H1 (cell line): ENCODE data around the gene NRXN3. TPM values are rescaled to one million over a fixed set of nuclear protein-coding genes. Genes with fewer than 3 reads are reported as not detected.

Experiments used
- CTCF ChIA-PET: fragments of 300-600 bp; sonication (Branson Sonifier 250); formaldehyde crosslinking; loops from one replicate; lab custom pipeline; 2021; ENCODE audit not compliant: partially characterized antibody; lab: Charles Lee
- POLR2A ChIA-PET: fragments of 300-600 bp; sonication (Branson Sonifier 250); formaldehyde crosslinking; loops from one replicate; lab custom pipeline; 2021; ENCODE audit warnings: inconsistent platforms; ENCODE audit not compliant: partially characterized antibody; lab: Charles Lee
- DNase-seq, 2 experiments: peaks; one replicate each; pipeline versions ENCODE4 v3.0.0 to v3.0.0-alpha.2; 2010 to 2022; ENCODE audit warnings: low spot score in 2 of 2, low read depth in 1 of 2, mixed read lengths in 1 of 2
- FAIRE-seq: peaks from 2 replicates; lab custom pipeline; 2011; peaks lifted over from hg19 to GRCh38; lab: Jason Lieb, UNC
- H2AFZ ChIP-seq: 2 replicates; pipeline ENCODE4 v1.8.1; 2012; ENCODE audit warnings: low read length, inconsistent platforms
- H2AK5ac ChIP-seq: 2 replicates; pipeline ENCODE4 v1.6.1; 2013; ENCODE audit warnings: low read depth, low read length
- H2BK120ac ChIP-seq: replicated peaks from 2 replicates; pipeline ENCODE3; 2013; ENCODE audit warnings: low read depth, low read length, inconsistent platforms
- H2BK12ac ChIP-seq: 2 replicates; pipeline ENCODE4 v1.6.1; 2013; ENCODE audit warnings: low read depth, low read length
- H2BK15ac ChIP-seq: 2 replicates; pipeline ENCODE4 v1.6.1; 2013; ENCODE audit warnings: low read length
- H2BK20ac ChIP-seq: 2 replicates; pipeline ENCODE4 v1.6.1; 2013; ENCODE audit warnings: low read length
- H2BK5ac ChIP-seq: 2 replicates; pipeline ENCODE4 v1.6.1; 2013; ENCODE audit warnings: low read depth, low read length
- H3K14ac ChIP-seq: 2 replicates; pipeline ENCODE4 v1.6.1; 2013; ENCODE audit warnings: inconsistent platforms; ENCODE audit not compliant: insufficient read length
- H3K18ac ChIP-seq: 2 replicates; pipeline ENCODE4 v1.6.1; 2013; ENCODE audit warnings: low read length; ENCODE audit errors: extremely low read depth
- H3K23ac ChIP-seq: 2 replicates; pipeline ENCODE4 v1.6.1; 2013; ENCODE audit warnings: inconsistent platforms; ENCODE audit not compliant: insufficient read length
- H3K23me2 ChIP-seq: 2 replicates; pipeline ENCODE4 v1.6.1; 2013; ENCODE audit warnings: low read depth, low read length
- H3K27ac ChIP-seq: 2 replicates; pipeline ENCODE4 v1.6.1; 2011; ENCODE audit warnings: low read depth, low read length, inconsistent platforms
- H3K27me3 ChIP-seq, 4 experiments: replicated peaks in 1 of 4; 1 replicate in 1 of 4; 2 replicates in 3 of 4; pipeline versions ENCODE4 v1.6.1 to v1.8.1; 2011 to 2013; ENCODE audit warnings: low read length in 3 of 4, mild to moderate bottlenecking in 3 of 4, inconsistent platforms in 2 of 4, mixed read lengths in 2 of 4, moderate library complexity in 1 of 4; ENCODE audit not compliant: control insufficient read depth in 3 of 4, insufficient read depth in 3 of 4; ENCODE audit errors: extremely low read depth in 1 of 4
- H3K36me3 ChIP-seq, 4 experiments: 2 replicates each; pipeline versions ENCODE4 v1.6.1 to v1.8.1; 2011 to 2013; ENCODE audit warnings: mild to moderate bottlenecking in 4 of 4, low read length in 3 of 4, moderate library complexity in 2 of 4, control low read depth in 1 of 4, inconsistent platforms in 1 of 4; ENCODE audit not compliant: insufficient read depth in 4 of 4, control insufficient read depth in 2 of 4
- H3K4ac ChIP-seq: replicated peaks from 2 replicates; pipeline ENCODE3; 2013; ENCODE audit warnings: low read length, low read depth, mixed read lengths, inconsistent platforms; ENCODE audit not compliant: insufficient read length
- H3K4me1 ChIP-seq, 4 experiments: replicated peaks in 1 of 4; 1 replicate in 1 of 4; 2 replicates in 3 of 4; pipeline versions ENCODE4 v1.6.1 to v1.8.1; 2011 to 2013; ENCODE audit warnings: low read length in 3 of 4, inconsistent platforms in 2 of 4, mixed read lengths in 1 of 4; ENCODE audit not compliant: insufficient read depth in 4 of 4, control insufficient read depth in 3 of 4
- H3K4me2 ChIP-seq, 2 experiments: 2 replicates each; pipeline versions ENCODE4 v1.6.1 to v1.8.1; 2011 to 2013; ENCODE audit warnings: low read depth in 2 of 2, low read length in 2 of 2, control low read depth in 1 of 2, inconsistent platforms in 1 of 2, mild to moderate bottlenecking in 1 of 2; ENCODE audit not compliant: insufficient read depth in 1 of 2
- H3K4me3 ChIP-seq, 4 experiments: fragments of 200-600, 300-600 bp in 1 of 4; sonication (generic), shearing (Covaris generic), sonication (Bioruptor Twin) in 1 of 4; 2 replicates each; pipeline versions ENCODE4 v1.5.1 to v1.8.1; 2011 to 2016; ENCODE audit warnings: low read length in 4 of 4, low read depth in 3 of 4, control low read depth in 2 of 4, inconsistent platforms in 2 of 4, mild to moderate bottlenecking in 2 of 4, mixed read lengths in 1 of 4, moderate library complexity in 1 of 4; ENCODE audit not compliant: insufficient read depth in 2 of 4; ENCODE audit errors: extremely low read depth in 1 of 4
- H3K56ac ChIP-seq: replicated peaks from 2 replicates; pipeline ENCODE3; 2013; ENCODE audit warnings: low read depth, mild to moderate bottlenecking, mixed read lengths, low read length, inconsistent platforms; ENCODE audit not compliant: insufficient read length
- H3K79me1 ChIP-seq: 2 replicates; pipeline ENCODE4 v1.6.1; 2013; ENCODE audit warnings: low read depth, low read length, control low read depth
- H3K79me2 ChIP-seq, 2 experiments: 2 replicates each; pipeline versions ENCODE4 v1.6.1 to v1.8.1; 2012 to 2013; ENCODE audit warnings: low read length in 2 of 2, mild to moderate bottlenecking in 2 of 2, inconsistent platforms in 1 of 2; ENCODE audit not compliant: insufficient read depth in 2 of 2, control insufficient read depth in 1 of 2
- H3K9ac ChIP-seq, 4 experiments: replicated peaks in 1 of 4; 1 replicate in 1 of 4; 2 replicates in 3 of 4; pipeline versions ENCODE4 v1.6.1 to v1.8.1; 2011 to 2013; ENCODE audit warnings: low read depth in 3 of 4, low read length in 3 of 4, control low read depth in 2 of 4, mild to moderate bottlenecking in 2 of 4, moderate library complexity in 2 of 4, inconsistent platforms in 1 of 4; ENCODE audit errors: extremely low read depth in 1 of 4
- H3K9me3 ChIP-seq, 2 experiments: 2 replicates each; pipeline versions ENCODE4 v1.6.1 to v1.8.1; 2012 to 2013; ENCODE audit warnings: mild to moderate bottlenecking in 2 of 2, moderate library complexity in 2 of 2, control low read depth in 1 of 2, inconsistent platforms in 1 of 2, low read depth in 1 of 2, low read length in 1 of 2, mixed read lengths in 1 of 2; ENCODE audit not compliant: insufficient read depth in 2 of 2
- H4K20me1 ChIP-seq, 2 experiments: replicated peaks in 1 of 2; 2 replicates each; pipeline versions ENCODE3 to v1.8.1; 2011 to 2013; ENCODE audit warnings: inconsistent platforms in 2 of 2, low read length in 2 of 2, mild to moderate bottlenecking in 1 of 2; ENCODE audit not compliant: insufficient read depth in 2 of 2, control insufficient read depth in 1 of 2
- H4K5ac ChIP-seq: 2 replicates; pipeline ENCODE4 v1.6.1; 2013; ENCODE audit warnings: low read length, low read depth, mixed read lengths, inconsistent platforms; ENCODE audit not compliant: insufficient read length
- H4K8ac ChIP-seq: 2 replicates; pipeline ENCODE4 v1.8.0; 2013; ENCODE audit warnings: mild to moderate bottlenecking, moderate library complexity, low read length, inconsistent platforms; ENCODE audit not compliant: insufficient read depth; ENCODE audit errors: extremely low read depth
- H4K91ac ChIP-seq: replicated peaks from 2 replicates; pipeline ENCODE3; 2013; ENCODE audit warnings: low read length, mixed read lengths, inconsistent platforms; ENCODE audit not compliant: insufficient read length
- BCL11A ChIP-seq, 2 experiments: IDR thresholded peaks; one replicate each; pipeline ENCODE4 v1.6.1; 2011; ENCODE audit warnings: low read depth in 2 of 2, low read length in 2 of 2, mild to moderate bottlenecking in 2 of 2
- CHD2 ChIP-seq: IDR thresholded peaks from 2 replicates; pipeline ENCODE4 v1.6.1; 2012; ENCODE audit warnings: low read length, improper control_type of control experiment
- EZH2 ChIP-seq: fragments of 200-600 bp; sonication (generic); IDR thresholded peaks from 2 replicates; pipeline ENCODE4 v1.7.1; 2012; ENCODE audit warnings: low read depth, mild to moderate bottlenecking, moderate library complexity, low read length, inconsistent platforms; ENCODE audit not compliant: severe bottlenecking
- GTF2F1 ChIP-seq: IDR thresholded peaks from 2 replicates; pipeline ENCODE4 v1.6.1; 2012; ENCODE audit warnings: low read depth, low read length, improper control_type of control experiment, borderline replicate concordance
- KDM5A ChIP-seq: fragments of 200-600 bp; IDR thresholded peaks from 2 replicates; pipeline ENCODE4 v1.7.1; 2012; ENCODE audit warnings: mild to moderate bottlenecking, low read length, inconsistent platforms, mixed read lengths
- MAFK ChIP-seq: IDR thresholded peaks from 2 replicates; pipeline ENCODE4 v1.6.1; 2012; ENCODE audit warnings: low read depth, mild to moderate bottlenecking, improper control_type of control experiment, low read length
- NANOG ChIP-seq: IDR thresholded peaks from 2 replicates; pipeline ENCODE4 v1.6.1; 2011; ENCODE audit warnings: low read length, low read depth, mild to moderate bottlenecking, inconsistent platforms; ENCODE audit not compliant: insufficient read depth, poor library complexity, severe bottlenecking
- POU5F1 ChIP-seq: IDR thresholded peaks from 2 replicates; pipeline ENCODE4 v1.6.1; 2011; ENCODE audit warnings: low read depth, mild to moderate bottlenecking, low read length, moderate library complexity
- RAD21 ChIP-seq, 2 experiments: IDR thresholded peaks in 1 of 2; conservative IDR thresholded peaks in 1 of 2; 2 replicates each; pipeline ENCODE4 v1.6.1; 2011; ENCODE audit warnings: low read depth in 2 of 2, low read length in 2 of 2, improper control_type of control experiment in 1 of 2, inconsistent platforms in 1 of 2, mild to moderate bottlenecking in 1 of 2, moderate library complexity in 1 of 2
- RXRA ChIP-seq: IDR thresholded peaks from 2 replicates; pipeline ENCODE4 v1.6.1; 2011; ENCODE audit warnings: low read depth, mild to moderate bottlenecking, low read length, moderate library complexity; ENCODE audit not compliant: insufficient read depth
- SIN3A ChIP-seq, 2 experiments: IDR thresholded peaks in 1 of 2; conservative IDR thresholded peaks in 1 of 2; 2 replicates each; pipeline ENCODE4 v1.6.1; 2011 to 2012; ENCODE audit warnings: low read length in 2 of 2, improper control_type of control experiment in 1 of 2, low read depth in 1 of 2, mild to moderate bottlenecking in 1 of 2
- SIRT6 ChIP-seq: IDR thresholded peaks from one replicate; pipeline ENCODE4 v1.7.1; 2012; ENCODE audit warnings: low read length, inconsistent platforms
- SIX5 ChIP-seq: IDR thresholded peaks from 2 replicates; pipeline ENCODE4 v1.6.1; 2011; ENCODE audit warnings: mild to moderate bottlenecking, low read depth, low read length
- SP1 ChIP-seq: IDR thresholded peaks from 2 replicates; pipeline ENCODE4 v1.6.1; 2011; ENCODE audit warnings: low read depth, low read length
- TAF1 ChIP-seq: IDR thresholded peaks from 2 replicates; pipeline ENCODE4 v1.6.1; 2011; ENCODE audit warnings: mild to moderate bottlenecking, low read depth, low read length
- ZNF274 ChIP-seq: IDR thresholded peaks from 2 replicates; pipeline ENCODE4 v1.7.0; 2012; ENCODE audit warnings: low read length, borderline replicate concordance; ENCODE audit errors: extremely low read depth
- polyA plus RNA-seq, 7 experiments: library from polyadenylated mRNA; depleted of rRNA in 3 of 7; stranded (reverse) in 5 of 7; unstranded in 2 of 7; fragments of >200 nt in 5 of 7; fragments of 200-250 nt in 2 of 7; gene quantifications; 1 replicate in 5 of 7; 2 replicates in 1 of 7; 4 replicates in 1 of 7; pipeline versions ENCODE4 v1.2.1 to v1.2.3, GENCODE V29; 2011 to 2013; ENCODE audit warnings: missing spikeins in 2 of 7, mixed read lengths in 2 of 7
- total RNA-seq: library from RNA; stranded (reverse); fragmentation: NEBNext Ultra II Directional; extraction: Animal tissue kit (Norgen Biotek cat#: 25700); gene quantifications from 2 replicates; pipeline ENCODE4 v1.2.1, GENCODE V29; 2021

Gene NRXN3
- total and polyA plus RNA-seq, 2 of the 8 experiments (the other 6 are each of a cell fraction or from before 2014, with no cell fraction given) = 2.6 to 4.1 TPM

- Histone ChIP-seq H2BK20ac (no peak overlapping the region), H2BK12ac (no peak overlapping the region), H2BK120ac (no peak overlapping the region), H3K27me3 (no peaks in the 10 kb centered on the region), H3K4me1 (peaks cover 0 to 10% (median 5%) of the 10 kb centered on the region in 4 experiments; a peak in 3 of 7 replicates), H4K8ac (no peak overlapping the region), H3K9me3 (no peaks in the 10 kb centered on the region), H3K23me2 (no peaks in the 10 kb centered on the region), H3K14ac (no peak overlapping the region), H3K4me3 (no peak overlapping the region), H2BK15ac (no peak overlapping the region), H3K18ac (no peak overlapping the region), H2BK5ac (no peak overlapping the region), H4K91ac (no peak overlapping the region), H4K5ac (no peak overlapping the region), H3K79me2 (no peaks in the 10 kb centered on the region), H4K20me1 (no peaks in the 10 kb centered on the region), H3K23ac (no peak overlapping the region), H2AFZ (no peak overlapping the region), H3K4me2 (no peak overlapping the region), H3K4ac (no peak overlapping the region), H3K27ac (no peak overlapping the region), H3K9ac (no peak overlapping the region), H2AK5ac (no peak overlapping the region), H3K36me3 (no peaks in the 10 kb centered on the region), H3K79me1 (no peaks in the 10 kb centered on the region), H3K56ac (no peak overlapping the region)
- FAIRE-seq = no peak
- no peak for DNase-seq
- ChIA-PET CTCF (no interaction called here), POLR2A (interaction anchor here (1.0 kb wide), 1 partner anchor 73 kb away, joined by 3 read pairs; no protein-coding TSS in a partner anchor)
- TF ChIP-seq CHD2 (no peak), MAFK (no peak), SIX5 (no peak), GTF2F1 (no peak), POU5F1 (no peak), SP1 (no peak), EZH2 (no peak), BCL11A (IDR thresholded peaks at IDR 0.05; ENCODE audit: low read depth in 2 of 2, low read length in 2 of 2) (no peak), ZNF274 (no peak), SIRT6 (no peak), TAF1 (no peak), NANOG (no peak), SIN3A (conservative IDR thresholded peaks at IDR 0.05 in 1 of 2, IDR thresholded peaks at IDR 0.05 in 1 of 2; ENCODE audit: low read depth in 1 of 2, low read length in 2 of 2) (no peak), KDM5A (no peak), RXRA (no peak), RAD21 (IDR thresholded peaks at IDR 0.05 in 1 of 2, conservative IDR thresholded peaks at IDR 0.05 in 1 of 2; ENCODE audit: low read depth in 2 of 2, low read length in 2 of 2) (no peak)
These were observed 1124.3 kb downstream of the NRXN3 start for GRCh38 chr14:79294499-79294898.
